ENCODE data around the gene SUSD3.

The SUSD3 gene

DNA sequence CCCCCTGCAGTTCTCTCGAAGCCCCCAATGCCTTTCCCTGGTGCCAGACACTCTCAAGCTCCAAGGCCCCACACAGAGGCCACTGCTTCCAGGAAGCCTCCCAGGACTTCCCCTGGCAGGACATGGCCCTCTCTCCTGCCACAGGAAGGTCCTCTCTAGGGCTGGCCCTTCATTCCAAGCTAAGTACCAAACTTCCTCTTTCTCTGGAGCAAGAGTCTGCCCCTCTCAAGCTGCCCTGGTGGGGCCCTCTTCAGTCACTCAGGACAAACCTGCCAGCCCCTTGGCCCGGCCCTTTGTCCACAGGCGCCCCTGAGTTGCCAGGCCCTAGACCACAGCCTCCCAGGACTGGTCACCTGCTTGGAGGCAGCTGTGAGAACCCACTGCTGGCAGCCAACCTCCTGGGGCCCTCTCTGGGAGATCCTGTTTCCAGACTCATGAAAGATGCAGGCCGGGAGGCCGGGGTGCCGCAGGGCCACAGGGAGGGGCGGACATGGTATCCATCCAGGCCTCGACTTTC, 69.0 kb downstream of the SUSD3 start:
- no peak for DNase-seq

DNA sequence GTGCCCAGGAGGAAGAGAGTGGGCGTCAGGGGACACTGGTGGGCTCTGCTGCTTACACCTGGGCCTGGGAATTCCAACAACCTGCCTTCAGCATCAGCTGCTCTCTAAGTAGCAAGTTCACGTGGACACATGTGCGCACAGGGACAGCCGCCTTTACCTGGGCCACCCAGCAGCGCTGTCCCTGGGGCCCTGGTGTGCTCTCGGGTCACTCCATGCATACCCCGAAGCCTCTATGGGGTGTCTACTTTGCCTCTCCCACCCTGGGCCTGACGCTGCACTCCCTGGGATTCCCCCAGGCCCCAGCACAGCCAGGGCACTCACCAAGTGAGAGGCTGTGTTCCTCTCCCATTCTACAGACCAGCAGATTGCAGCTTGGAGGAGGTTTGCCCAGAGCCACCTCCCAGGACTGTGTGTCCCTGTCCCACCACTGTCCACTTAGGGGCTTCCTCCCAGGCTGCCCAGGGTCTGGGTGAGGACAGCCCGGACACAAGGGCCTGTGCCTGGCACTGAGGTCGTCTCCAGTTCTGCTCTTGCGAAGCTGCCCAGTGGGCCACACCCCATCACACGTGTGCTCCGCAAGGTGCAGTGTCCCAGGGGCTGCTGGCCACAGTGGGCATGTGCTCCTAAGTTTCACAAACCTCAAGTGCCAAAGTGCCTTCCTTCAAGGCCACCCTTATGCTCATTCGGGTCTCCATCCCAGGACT, 69.7 kb downstream of the SUSD3 start:
- DNase-seq = no peak

- DNase-seq = no peak
Measured at GRCh38 chr9:93128715-93129224, 70.3 kb downstream of the SUSD3 start.

DNA sequence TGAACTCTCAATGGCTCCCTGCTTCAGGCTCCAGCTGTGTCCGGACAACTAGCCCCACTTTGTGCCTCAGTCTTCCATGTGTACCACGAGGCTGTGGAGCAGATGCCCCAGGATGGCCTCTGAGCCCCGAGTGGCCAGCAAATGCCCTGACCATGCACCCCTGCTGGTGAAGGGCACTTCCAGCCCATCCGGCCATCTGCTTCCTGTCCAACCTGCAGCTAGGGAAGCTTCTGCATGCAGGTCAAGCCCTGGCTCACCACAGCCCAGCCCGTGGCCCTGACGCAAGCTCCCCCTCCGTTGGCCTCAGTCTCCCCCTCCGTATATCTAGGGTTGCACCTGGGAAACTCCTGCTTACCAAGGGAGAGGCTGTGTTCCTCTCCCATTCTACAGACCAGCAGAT, 70.8 kb downstream of the SUSD3 start:
- DNase-seq = no peak

GRCh38 chr9:93129691-93130500, 71.4 kb downstream of the SUSD3 start:
- DNase-seq = no peak

DNA sequence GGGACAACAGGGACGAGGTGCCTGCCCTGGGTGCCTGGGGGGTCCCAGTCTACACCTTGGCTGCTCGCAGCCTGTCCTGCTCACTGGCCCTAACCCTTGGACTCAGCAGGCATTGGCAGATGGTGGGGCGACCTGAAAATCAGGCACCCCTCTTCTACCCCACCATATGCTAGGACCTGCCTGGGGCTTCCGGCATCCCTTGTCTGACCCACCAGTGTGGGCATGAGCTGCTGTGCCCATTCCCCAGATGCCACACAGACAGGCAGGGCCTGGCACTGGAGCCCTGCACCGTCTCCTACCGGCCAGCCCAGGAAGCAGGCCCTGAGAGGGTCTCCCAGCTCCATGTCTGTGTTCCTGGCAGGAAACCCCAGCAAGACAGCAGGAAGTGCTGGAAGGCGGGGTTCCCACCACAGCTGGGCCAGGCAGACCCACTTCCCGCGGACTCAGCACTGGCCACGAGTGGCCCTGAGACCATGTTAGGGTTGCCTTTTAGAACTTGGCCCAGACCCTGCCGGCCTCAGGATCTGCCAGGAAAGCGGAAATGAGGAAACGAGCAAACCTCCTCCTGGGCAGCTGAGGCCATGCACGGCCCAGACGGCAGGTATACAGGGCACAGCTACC, 72.5 kb downstream of the SUSD3 start:
- DNase-seq = no peak

- DNase-seq = no peak
Measured at GRCh38 chr9:93131599-93132286, 73.2 kb downstream of the SUSD3 start.

DNA sequence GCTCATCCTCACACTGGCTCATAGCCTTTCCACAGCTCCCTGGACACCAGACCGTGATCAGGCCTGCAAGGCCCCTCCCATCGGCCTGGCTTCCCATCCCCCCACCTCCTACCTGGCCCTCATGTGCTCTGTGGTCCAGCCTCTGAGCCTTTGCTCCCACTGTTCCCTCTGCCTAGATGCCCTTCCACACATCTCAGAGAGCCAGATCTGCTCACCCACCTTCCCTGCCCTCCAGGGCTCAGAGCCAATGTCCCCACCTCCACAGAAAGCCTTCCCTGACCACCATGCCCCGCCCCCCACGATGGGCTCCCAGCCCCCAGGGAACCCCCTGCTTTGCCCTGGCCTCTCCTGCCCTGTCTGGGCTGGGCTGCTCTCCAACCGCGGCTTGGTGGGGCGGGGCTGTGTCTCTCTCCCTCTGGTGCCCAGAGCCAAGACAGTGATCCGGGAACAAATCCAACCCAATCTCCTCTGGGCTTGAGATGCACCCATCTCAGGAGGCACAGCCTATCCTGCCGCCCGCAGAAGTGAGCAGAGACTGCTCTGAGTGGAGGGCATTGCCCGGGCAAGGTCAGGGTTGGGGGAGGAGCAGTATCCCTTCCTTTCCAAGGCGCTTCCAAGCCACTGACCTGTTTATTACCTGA, 73.9 kb downstream of the SUSD3 start:
- DNase-seq = no peak

DNA sequence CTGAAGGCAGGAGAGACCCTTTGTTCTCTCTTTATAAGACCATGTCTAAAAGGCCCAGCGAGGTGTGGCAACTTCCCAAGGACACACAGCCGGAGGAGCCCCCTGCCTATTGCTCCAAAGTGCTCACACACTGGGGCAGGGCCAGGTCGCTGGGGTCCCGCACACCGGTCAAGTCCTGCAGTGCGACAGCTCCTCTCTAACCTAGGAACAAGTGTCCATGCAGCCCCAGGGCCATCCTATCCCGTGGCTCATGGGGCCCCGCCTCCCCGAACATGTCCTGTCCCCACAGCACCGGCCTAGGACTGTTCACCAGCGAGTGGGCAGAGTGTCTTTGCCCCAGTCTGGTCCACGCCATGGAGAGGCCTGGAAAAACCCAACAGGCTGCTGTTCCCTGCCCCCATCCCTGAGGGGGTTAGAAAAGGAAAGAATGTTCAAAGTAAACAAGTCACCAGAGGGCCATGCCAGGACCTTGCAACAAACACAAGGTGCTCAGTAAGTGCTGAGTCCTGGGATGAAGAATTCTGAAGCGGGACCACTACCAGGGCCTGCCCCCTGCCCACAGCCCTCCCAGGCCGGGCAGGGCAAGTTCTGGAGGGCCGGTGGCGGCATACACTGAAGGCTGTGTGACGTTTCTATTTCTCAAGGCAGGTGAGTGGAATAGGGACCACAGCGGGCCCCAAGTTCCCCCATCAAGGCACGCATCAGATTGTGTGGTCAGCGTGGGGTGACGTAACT, 74.6 kb downstream of the SUSD3 start:
- no peak for DNase-seq

DNA sequence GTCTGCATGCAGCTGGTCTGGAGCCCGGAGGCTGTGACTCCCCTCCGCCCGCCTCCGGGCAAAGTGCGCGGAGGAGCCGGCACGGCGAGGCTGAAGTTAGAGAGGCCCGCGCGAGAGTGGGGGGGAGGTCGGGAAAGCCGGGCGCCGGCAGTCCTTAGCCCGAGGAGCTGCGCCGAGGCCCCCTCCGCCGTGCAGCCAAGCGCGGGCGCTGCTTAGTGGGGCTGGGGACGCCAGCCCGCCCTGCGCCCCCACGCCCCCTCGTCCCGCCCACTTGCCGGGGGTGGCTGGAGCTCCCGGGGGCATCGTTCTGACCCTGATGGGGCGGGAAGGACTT, 75.1 kb downstream of the SUSD3 start:
- DNase-seq = peak in 4 of 6 experiments; percentile 34 to 66 (median 47)

- DNase-seq = peak; percentile 77 to 89 (median 86)
Measured at GRCh38 chr9:93134015-93134739, 75.7 kb downstream of the SUSD3 start, which contains the start of gene NINJ1. Gene NINJ1, minus strand, starts transcription at chr9:93134251. Its CDS starts 34 bp downstream, at chr9:93134217.
